Measurements from ENCODE around the gene BAX. TPM values are rescaled to one million over a fixed set of nuclear protein-coding genes. Genes with fewer than 3 reads are reported as not detected.
"Not testable (repeated sequence)": the region's sequence is repeated elsewhere in the genome, so short reads cannot be mapped to it uniquely, and the experiment has no call there.

The BAX gene
- total RNA-seq, 1 donor from 2014 or later: 169 TPM

DNA sequence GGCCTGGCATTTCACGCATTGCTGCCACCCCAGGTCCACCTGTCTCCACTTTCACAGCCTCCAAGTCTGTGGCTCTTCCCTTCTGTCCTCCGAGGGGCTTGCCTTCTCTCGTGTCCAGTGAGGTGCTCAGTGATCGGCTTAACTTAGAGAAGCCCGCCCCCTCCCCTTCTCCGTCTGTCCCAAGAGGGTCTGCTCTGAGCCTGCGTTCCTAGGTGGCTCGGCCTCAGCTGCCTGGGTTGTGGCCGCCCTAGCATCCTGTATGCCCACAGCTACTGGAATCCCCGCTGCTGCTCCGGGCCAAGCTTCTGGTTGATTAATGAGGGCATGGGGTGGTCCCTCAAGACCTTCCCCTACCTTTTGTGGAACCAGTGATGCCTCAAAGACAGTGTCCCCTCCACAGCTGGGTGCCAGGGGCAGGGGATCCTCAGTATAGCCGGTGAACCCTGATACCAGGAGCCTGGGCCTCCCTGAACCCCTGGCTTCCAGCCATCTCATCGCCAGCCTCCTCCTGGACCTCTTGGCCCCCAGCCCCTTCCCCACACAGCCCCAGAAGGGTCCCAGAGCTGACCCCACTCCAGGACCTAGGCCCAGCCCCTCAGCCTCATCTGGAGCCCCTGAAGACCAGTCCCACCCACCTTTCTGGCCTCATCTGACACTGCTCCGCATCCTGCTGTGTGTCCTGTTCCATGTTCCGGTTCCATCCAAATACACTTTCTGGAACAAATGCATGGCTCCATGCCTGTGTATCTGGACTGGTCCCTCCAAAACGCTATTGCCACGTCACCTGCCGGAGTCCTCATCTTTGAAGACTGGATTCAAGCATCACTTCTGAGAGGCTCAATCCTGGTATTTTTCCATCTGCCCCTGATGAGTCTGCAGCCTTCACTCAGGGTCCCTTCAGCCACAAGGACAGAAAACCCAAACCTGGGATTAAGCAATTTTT, 31.9 kb upstream of the BAX start:
- peaks cover 20% of the 10 kb centered on the region for H3K4me1 ChIP-seq (ENCODE audit: insufficient read depth, low read length)
- H3K4me3 ChIP-seq (ENCODE audit: insufficient read depth, low read depth, low read length): no peak overlapping the region
- TF ChIP-seq CTCF (IDR thresholded peaks at IDR 0.05; ENCODE audit: insufficient read depth, low read depth, low read length) (no peak), EZH2 (IDR thresholded peaks at IDR 0.05; ENCODE audit: insufficient read depth, low read length) (no peak)
- H3K9me3 ChIP-seq (ENCODE audit: insufficient read depth, low read depth, low read length): no peaks in the 10 kb centered on the region
- Mint-ChIP-seq H3K4me1 (ENCODE audit: low read depth, unreplicated experiment) (peaks cover 2% of the 10 kb centered on the region), H3K36me3 (ENCODE audit: low read depth, unreplicated experiment) (peaks cover 11% of the 10 kb centered on the region), H3K9me3 (ENCODE audit: unreplicated experiment) (no peaks in the 10 kb centered on the region), H3K27ac (ENCODE audit: unreplicated experiment) (no peak overlapping the region), H3K27me3 (ENCODE audit: low read depth, unreplicated experiment) (no peaks in the 10 kb centered on the region), H3K4me3 (ENCODE audit: unreplicated experiment) (no peak overlapping the region)
- H4K20me1 ChIP-seq (ENCODE audit: insufficient read depth, low read length): no peaks in the 10 kb centered on the region
- DNase-seq (ENCODE audit: low read depth) (no peak), FAIRE-seq (no peak)
- H3K27me3 ChIP-seq (ENCODE audit: insufficient read depth, low read length): no peaks in the 10 kb centered on the region
- H3K27ac ChIP-seq (ENCODE audit: low read depth, low read length): no peak overlapping the region
- H2AFZ ChIP-seq (ENCODE audit: low read depth, low read length): no peak overlapping the region
- H3K36me3 ChIP-seq (ENCODE audit: insufficient read depth, low read length): peaks cover 3% of the 10 kb centered on the region
- H3K4me2 ChIP-seq (ENCODE audit: low read length): no peak overlapping the region
- H3K79me2 ChIP-seq (ENCODE audit: insufficient read depth, low read length): no peaks in the 10 kb centered on the region
- no peak overlapping the region for H3K9ac ChIP-seq (ENCODE audit: low read length)

- FAIRE-seq: no peak
Observed at GRCh38 chr19:48925240-48925843, 29.3 kb upstream of the BAX start.

DNA sequence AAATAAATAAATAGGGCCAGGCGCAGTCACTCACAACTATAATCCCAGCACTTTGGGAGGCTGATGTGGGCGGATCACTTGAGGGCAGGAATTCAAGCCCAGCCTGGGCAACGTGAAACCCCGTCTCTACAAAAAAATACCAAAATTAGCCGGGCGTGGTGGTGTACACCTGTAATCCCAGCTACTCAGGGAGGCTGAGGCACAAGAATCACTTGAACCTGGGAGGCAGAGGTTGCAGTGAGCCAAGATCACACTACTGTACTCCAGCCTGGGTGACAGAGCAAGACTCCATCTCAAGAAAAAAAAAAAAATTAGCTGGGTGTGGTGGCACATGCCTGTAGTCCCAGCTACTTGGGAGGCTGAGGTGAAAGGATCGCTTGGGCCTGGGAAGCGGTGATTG, 28.8 kb upstream of the BAX start:
- H3K27ac Mint-ChIP-seq (ENCODE audit: unreplicated experiment); H3K4me3 Mint-ChIP-seq (ENCODE audit: unreplicated experiment); H3K4me3 ChIP-seq (ENCODE audit: insufficient read depth, low read depth, low read length); H3K4me1 Mint-ChIP-seq (ENCODE audit: low read depth, unreplicated experiment); FAIRE-seq; H3K9ac ChIP-seq (ENCODE audit: low read length); H3K27ac ChIP-seq (ENCODE audit: low read depth, low read length); H3K36me3 Mint-ChIP-seq (ENCODE audit: low read depth, unreplicated experiment); H4K20me1 ChIP-seq (ENCODE audit: insufficient read depth, low read length); H3K9me3 ChIP-seq (ENCODE audit: insufficient read depth, low read depth, low read length); H3K79me2 ChIP-seq (ENCODE audit: insufficient read depth, low read length); H3K9me3 Mint-ChIP-seq (ENCODE audit: unreplicated experiment); H2AFZ ChIP-seq (ENCODE audit: low read depth, low read length); H3K36me3 ChIP-seq (ENCODE audit: insufficient read depth, low read length); DNase-seq (ENCODE audit: low read depth); H3K4me2 ChIP-seq (ENCODE audit: low read length); H3K27me3 Mint-ChIP-seq (ENCODE audit: low read depth, unreplicated experiment); H3K27me3 ChIP-seq (ENCODE audit: insufficient read depth, low read length): not testable (repeated sequence)
- peaks cover 20% of the 10 kb centered on the region for H3K4me1 ChIP-seq (ENCODE audit: insufficient read depth, low read length)

More at GRCh38 chr19:48925240-48925843, 29.3 kb upstream of the BAX start:
- Mint-ChIP-seq H3K27ac (ENCODE audit: unreplicated experiment) (no peak overlapping the region), H3K9me3 (ENCODE audit: unreplicated experiment) (no peaks in the 10 kb centered on the region), H3K27me3 (ENCODE audit: low read depth, unreplicated experiment) (no peaks in the 10 kb centered on the region), H3K36me3 (ENCODE audit: low read depth, unreplicated experiment) (peaks cover 3% of the 10 kb centered on the region), H3K4me1 (ENCODE audit: low read depth, unreplicated experiment) (peaks cover 2% of the 10 kb centered on the region), H3K4me3 (ENCODE audit: unreplicated experiment) (no peak overlapping the region)
- H3K9ac ChIP-seq (ENCODE audit: low read length): no peak overlapping the region
- H3K4me1 ChIP-seq (ENCODE audit: insufficient read depth, low read length): peaks cover 20% of the 10 kb centered on the region
- H3K27me3 ChIP-seq (ENCODE audit: insufficient read depth, low read length): no peaks in the 10 kb centered on the region
- TF ChIP-seq EZH2 (IDR thresholded peaks at IDR 0.05; ENCODE audit: insufficient read depth, low read length) (no peak), CTCF (IDR thresholded peaks at IDR 0.05; ENCODE audit: insufficient read depth, low read depth, low read length) (no peak)
- peaks cover 3% of the 10 kb centered on the region for H3K36me3 ChIP-seq (ENCODE audit: insufficient read depth, low read length)
- H3K4me2 ChIP-seq (ENCODE audit: low read length): no peak overlapping the region
- no peak overlapping the region for H3K4me3 ChIP-seq (ENCODE audit: insufficient read depth, low read depth, low read length)
- no peaks in the 10 kb centered on the region for H3K79me2 ChIP-seq (ENCODE audit: insufficient read depth, low read length)
- H3K27ac ChIP-seq (ENCODE audit: low read depth, low read length): no peak overlapping the region
- no peak overlapping the region for H2AFZ ChIP-seq (ENCODE audit: low read depth, low read length)
- no peaks in the 10 kb centered on the region for H3K9me3 ChIP-seq (ENCODE audit: insufficient read depth, low read depth, low read length)
- peak; percentile 88 for DNase-seq (ENCODE audit: low read depth)
- no peaks in the 10 kb centered on the region for H4K20me1 ChIP-seq (ENCODE audit: insufficient read depth, low read length)

All from astrocyte (in vitro differentiated cells and primary cell).